22Rv1 (cell line): ENCODE results near the gene KIAA0825.

Experiments used
- CTCF ChIP-seq: fragments of 450-650 bp; IDR thresholded peaks from 2 replicates; pipeline ENCODE4 v1.5.1; 2017; ENCODE audit warnings: mild to moderate bottlenecking
- ZFX ChIP-seq: fragments of 450-650 bp; IDR thresholded peaks from 2 replicates; pipeline ENCODE4 v1.6.1; 2017; ENCODE audit warnings: antibody characterized with exemption, borderline replicate concordance

- TF ChIP-seq CTCF (no peak), ZFX (no peak)
Observed at GRCh38 chr5:94396687-94397086, 221.7 kb downstream of the KIAA0825 start.
